Keratinocyte (primary cell): ENCODE data around the gene RER1.
A peak's percentile ranks its signal among the peaks of the same experiment; 100 is the strongest.

Source experiments
- CTCF ChIP-seq, 3 experiments: IDR thresholded peaks in 1 of 3; conservative IDR thresholded peaks in 1 of 3; optimal IDR thresholded peaks in 1 of 3; 2 replicates in 2 of 3; 3 replicates in 1 of 3; pipeline versions ENCODE3 to v1.5.1; 2011; ENCODE audit warnings: low read length in 3 of 3, mild to moderate bottlenecking in 3 of 3, moderate library complexity in 2 of 3, control low read depth in 1 of 3, inconsistent platforms in 1 of 3; ENCODE audit not compliant: insufficient read depth in 2 of 3; ENCODE audit errors: extremely low read depth in 1 of 3
- EZH2 ChIP-seq: IDR thresholded peaks from one replicate; pipeline ENCODE4 v1.6.1; 2012; ENCODE audit warnings: inconsistent platforms, mild to moderate bottlenecking, low read length, moderate library complexity

- TF ChIP-seq EZH2, result no peak
- peak; percentile 86 to 94 (median 87) for TF ChIP-seq CTCF (optimal IDR thresholded peaks at IDR 0.05 in 1 of 3, IDR thresholded peaks at IDR 0.05 in 1 of 3, conservative IDR thresholded peaks at IDR 0.05 in 1 of 3; ENCODE audit: extremely low read depth in 1 of 3, insufficient read depth in 2 of 3, low read length in 3 of 3)
Measured at GRCh38 chr1:2414297-2414958, 22.8 kb downstream of the RER1 start.
